Stimulated activated CD8-positive, alpha-beta memory T cell treated with anti-CD3 and anti-CD28 coated beads, Interleukin-4, amount 100 ng/mL, for 24 hours (primary cell): Measurements from ENCODE around the gene KLHL24.
A peak's percentile ranks its signal among the peaks of the same experiment; 100 is the strongest.
"Not testable (repeated sequence)": the region's sequence is repeated elsewhere in the genome, so short reads cannot be mapped to it uniquely, and the experiment has no call there.

Experiments used
- DNase-seq: peaks from one replicate; pipeline ENCODE4 v3.0.0-alpha.2; 2020; ENCODE audit warnings: low read depth

Gene KLHL24

GRCh38 chr3:183697610-183698317 is 62.3 kb downstream of the KLHL24 start, which contains the start of gene YEATS2:
TSS of gene YEATS2 (plus strand) at chr3:183697797. CDS start at chr3:183715163, 17,366 bp downstream.
- DNase-seq, result peak; percentile 61

- DNase-seq, result peak; percentile 4
Measured at GRCh38 chr3:183698318-183698751, 62.9 kb downstream of the KLHL24 start.

- DNase-seq, result no peak
Measured at GRCh38 chr3:183698756-183699155, 63.3 kb downstream of the KLHL24 start.

- DNase-seq, result no peak
Measured at GRCh38 chr3:183699238-183699947, 64.0 kb downstream of the KLHL24 start.

GRCh38 chr3:183701744-183702143 is 66.3 kb downstream of the KLHL24 start:
- DNase-seq, result no peak

- DNase-seq, result not testable (repeated sequence)
Measured at GRCh38 chr3:183703892-183704291, 68.5 kb downstream of the KLHL24 start.

- no peak for DNase-seq
Measured at GRCh38 chr3:183710231-183710630, 74.8 kb downstream of the KLHL24 start.

- DNase-seq, result no peak
Measured at GRCh38 chr3:183711516-183711915, 76.1 kb downstream of the KLHL24 start.

- DNase-seq, result no peak
Measured at GRCh38 chr3:183714622-183715021, 79.2 kb downstream of the KLHL24 start.

GRCh38 chr3:183718012-183718411 is 82.6 kb downstream of the KLHL24 start:
- DNase-seq, result no peak

GRCh38 chr3:183725387-183725786 is 90.0 kb downstream of the KLHL24 start:
- no peak for DNase-seq

GRCh38 chr3:183728204-183728603 is 92.8 kb downstream of the KLHL24 start:
- no peak for DNase-seq

GRCh38 chr3:183730361-183730760 is 94.9 kb downstream of the KLHL24 start:
- no peak for DNase-seq

- DNase-seq, result no peak
Measured at GRCh38 chr3:183731611-183732010, 96.2 kb downstream of the KLHL24 start.

GRCh38 chr3:183733553-183733952 is 98.1 kb downstream of the KLHL24 start:
- DNase-seq, result no peak
